HepG2 (cell line): ENCODE measurements around the gene ASIC3. TPM values are rescaled to one million over a fixed set of nuclear protein-coding genes. Genes with fewer than 3 reads are reported as not detected.

Source experiments
- ATAC-seq: fragments of 200-7000 bp; cut with Tn5 transposase; 3 replicates; pipeline ENCODE4 v1.9.1; 2020; ENCODE audit warnings: mild to moderate bottlenecking, moderate library complexity
- BruUV-seq: library from RNA; stranded (reverse); fragments of 400-500 nt; replicated peaks from 2 replicates; lab custom pipeline; 2021; lab: Mats Ljungman, UMichigan
- CTCF ChIA-PET: fragments of 300-600 bp; formaldehyde crosslinking; extraction: SDS; loops from one replicate; lab custom pipeline; 2021; ENCODE audit warnings: low total read pairs, inconsistent platforms, low intra/inter-chr PET ratio; lab: Yijun Ruan, JAX
- POLR2A ChIA-PET: fragments of 350-600 bp; sonication (Branson Sonifier 250); formaldehyde crosslinking; loops from one replicate; lab custom pipeline; 2020; ENCODE audit warnings: antibody characterized with exemption, inconsistent platforms; lab: Yijun Ruan, JAX
- DNase-seq: peaks from one replicate; pipeline ENCODE4 v3.0.0-alpha.2; 2015; ENCODE audit warnings: low spot score
- FAIRE-seq: peaks from 3 replicates; lab custom pipeline; 2011; peaks lifted over from hg19 to GRCh38; lab: Jason Lieb, UNC
- H2AFZ ChIP-seq: one replicate; pipeline ENCODE4 v1.6.1; 2011; ENCODE audit warnings: low read length, inconsistent platforms
- H3K27ac ChIP-seq: fragments of 300-600 bp; 3 replicates; pipeline ENCODE4 v1.8.0; 2011; ENCODE audit warnings: mixed run types, mild to moderate bottlenecking, mixed read lengths, low read length, inconsistent platforms; ENCODE audit not compliant: insufficient read depth; ENCODE audit errors: extremely low read length
- H3K27me3 ChIP-seq, 2 experiments: fragments of 200-600 bp in 1 of 2; 2 replicates in 1 of 2; 3 replicates in 1 of 2; pipeline versions ENCODE4 v1.6.0 to v1.8.0; 2011; ENCODE audit warnings: low read length in 2 of 2, mild to moderate bottlenecking in 2 of 2, moderate library complexity in 2 of 2, inconsistent platforms in 1 of 2; ENCODE audit not compliant: insufficient read depth in 2 of 2, control insufficient read depth in 1 of 2
- H3K36me3 ChIP-seq, 2 experiments: fragments of 200-600 bp in 1 of 2; replicated peaks in 1 of 2; 2 replicates in 1 of 2; 3 replicates in 1 of 2; pipeline versions ENCODE4 v1.5.1 to v1.8.0; 2011; ENCODE audit warnings: low read length in 2 of 2, inconsistent platforms in 1 of 2; ENCODE audit not compliant: insufficient read depth in 2 of 2, control insufficient read depth in 1 of 2
- H3K4me1 ChIP-seq: 2 replicates; pipeline ENCODE4 v1.5.1; 2012; ENCODE audit warnings: low read length, inconsistent platforms; ENCODE audit not compliant: insufficient read depth
- H3K4me2 ChIP-seq: 2 replicates; pipeline ENCODE4 v1.6.0; 2011; ENCODE audit warnings: low read depth, low read length, inconsistent platforms
- H3K4me3 ChIP-seq, 3 experiments: fragments of 200-600 bp in 1 of 3; sonication (generic), shearing (Covaris generic) in 1 of 3; replicated peaks in 1 of 3; 2 replicates each; pipeline ENCODE4 v1.5.1; 2011 to 2016; ENCODE audit warnings: low read length in 3 of 3, inconsistent platforms in 2 of 3, low read depth in 2 of 3, mild to moderate bottlenecking in 2 of 3, control low read depth in 1 of 3, mixed read lengths in 1 of 3; ENCODE audit not compliant: insufficient read depth in 1 of 3
- H3K79me2 ChIP-seq: one replicate; pipeline ENCODE4 v1.6.1; 2011; ENCODE audit warnings: low read length, inconsistent platforms; ENCODE audit not compliant: insufficient read depth
- H3K9ac ChIP-seq: 2 replicates; pipeline ENCODE4 v1.6.0; 2011; ENCODE audit warnings: mild to moderate bottlenecking, low read depth, low read length, inconsistent platforms; ENCODE audit not compliant: insufficient read depth
- H3K9me3 ChIP-seq: 2 replicates; pipeline ENCODE4 v1.5.1; 2012; ENCODE audit warnings: mild to moderate bottlenecking, low read length
- H4K20me1 ChIP-seq: 2 replicates; pipeline ENCODE4 v1.6.0; 2011; ENCODE audit warnings: inconsistent platforms, mild to moderate bottlenecking, low read length, moderate library complexity; ENCODE audit not compliant: insufficient read depth
- IRF2 ChIP-seq: IDR thresholded peaks from 2 replicates; pipeline ENCODE4 v1.6.1; 2018; ENCODE audit warnings: missing genetic modification reagents, missing compliant biosample characterization
- MIXL1 ChIP-seq: IDR thresholded peaks from 2 replicates; pipeline ENCODE4 v1.6.1; 2016
- MTF1 ChIP-seq: sonication (generic); formaldehyde crosslinking; IDR thresholded peaks from 2 replicates; pipeline ENCODE4 v1.5.0; 2020; ENCODE audit warnings: missing genetic modification reagents
- NFAT5 ChIP-seq: sonication (generic); formaldehyde crosslinking; IDR thresholded peaks from 2 replicates; pipeline ENCODE4 v1.4.0; 2020; ENCODE audit warnings: missing genetic modification reagents
- PAWR ChIP-seq: sonication (generic); formaldehyde crosslinking; IDR thresholded peaks from 2 replicates; pipeline ENCODE4 v1.4.0; 2020; ENCODE audit warnings: missing genetic modification reagents, mild to moderate bottlenecking, borderline replicate concordance
- SP1 ChIP-seq, 2 experiments: fragments of 450-650 bp in 1 of 2; sonication (generic) in 1 of 2; formaldehyde crosslinking in 1 of 2; IDR thresholded peaks; 2 replicates each; pipeline versions ENCODE4 v1.4.0 to v1.6.1; 2016 to 2020; ENCODE audit warnings: missing genetic modification reagents in 1 of 2
- SRF ChIP-seq: IDR thresholded peaks from 2 replicates; pipeline ENCODE4 v1.6.1; 2011; ENCODE audit warnings: mild to moderate bottlenecking, low read depth, low read length, moderate library complexity
- STAG1 ChIP-seq: sonication (generic); formaldehyde crosslinking; IDR thresholded peaks from 2 replicates; pipeline ENCODE4 v1.4.0; 2020; ENCODE audit warnings: missing genetic modification reagents
- TBP ChIP-seq: sonication (generic); formaldehyde crosslinking; IDR thresholded peaks from 2 replicates; pipeline ENCODE4 v1.5.0; 2020; ENCODE audit warnings: missing genetic modification reagents
- U2AF1 ChIP-seq: fragments of 200-400 bp; formaldehyde crosslinking; optimal IDR thresholded peaks from 2 replicates; pipeline ENCODE3; 2017; ENCODE audit warnings: mild to moderate bottlenecking, low read depth, low read length
- ZBTB49 ChIP-seq: sonication (generic); formaldehyde crosslinking; IDR thresholded peaks from 2 replicates; pipeline ENCODE4 v1.4.0; 2020; ENCODE audit warnings: missing genetic modification reagents, borderline replicate concordance
- ZNF263 ChIP-seq: sonication (generic); formaldehyde crosslinking; IDR thresholded peaks from 2 replicates; pipeline ENCODE4 v1.4.0; 2020; ENCODE audit warnings: missing genetic modification reagents
- ZNF280B ChIP-seq: sonication (generic); formaldehyde crosslinking; IDR thresholded peaks from 2 replicates; pipeline ENCODE4 v1.5.0; 2020; ENCODE audit warnings: missing genetic modification reagents, mild to moderate bottlenecking, borderline replicate concordance
- ZNF563 ChIP-seq: sonication (generic); formaldehyde crosslinking; IDR thresholded peaks from 2 replicates; pipeline ENCODE4 v1.8.0; 2022; ENCODE audit warnings: mild to moderate bottlenecking, moderate library complexity, missing genetic modification reagents
- ZNF577 ChIP-seq: sonication (generic); formaldehyde crosslinking; IDR thresholded peaks from 2 replicates; pipeline ENCODE4 v1.4.0; 2020; ENCODE audit warnings: mild to moderate bottlenecking, low read depth, missing genetic modification reagents, borderline replicate concordance
- ZNF615 ChIP-seq: sonication (generic); formaldehyde crosslinking; IDR thresholded peaks from 2 replicates; pipeline ENCODE4 v1.5.0; 2020; ENCODE audit warnings: mild to moderate bottlenecking, missing genetic modification reagents, borderline replicate concordance
- ZNF780A ChIP-seq: sonication (generic); formaldehyde crosslinking; IDR thresholded peaks from 2 replicates; pipeline ENCODE4 v1.8.0; 2022; ENCODE audit warnings: mild to moderate bottlenecking, missing genetic modification reagents, moderate library complexity
- WGBS: methylation state at CpG from one replicate; pipeline ENCODE4 v1.1.6; 2017; ENCODE audit warnings: low lambda C conversion rate; 5-methylcytosine and 5-hydroxymethylcytosine counted together
- in situ Hi-C: cut with HindIII; loops from 2 replicates; pipeline ENCODE4 v1.10.0; 2017; ENCODE audit warnings: low pct_unique_long_range_greater_than_20kb; ENCODE audit not compliant: extremely low pct_ligation_motif_present
- intact Hi-C: fragments of 100-400 bp; cut with micrococcal nuclease; formaldehyde crosslinking; loops from one replicate; pipeline ENCODE4 v1.10.0; 2022; ENCODE audit not compliant: unreplicated experiment
- polyA plus RNA-seq, 8 experiments: library from polyadenylated mRNA; depleted of rRNA in 3 of 8; stranded (reverse) in 7 of 8; unstranded in 1 of 8; fragments of >200 nt; fragmentation: Illumina TruSeq in 4 of 8; extraction: Trizol in 4 of 8; gene quantifications; 2 replicates each; pipeline versions ENCODE4 v1.2.1 to v1.2.3, GENCODE V29; 2011 to 2016; ENCODE audit warnings: low read depth in 4 of 8, missing spikeins in 1 of 8, mixed read lengths in 1 of 8; ENCODE audit not compliant: insufficient read depth in 1 of 8
- total RNA-seq, 5 experiments: library from RNA; depleted of rRNA; stranded (reverse); fragments of >200 nt; fragmentation: Illumina TruSeq; extraction: Trizol; gene quantifications; 2 replicates each; pipeline ENCODE4 v1.2.3, GENCODE V29; 2016; ENCODE audit warnings: low read depth in 1 of 5

The ASIC3 gene
- total and polyA plus RNA-seq, 2 of the 13 experiments (the other 11 are each of a cell fraction or from before 2014, with no cell fraction given), result 0.51 TPM; not detected in 1

GRCh38 chr7:151056283-151056665 lies 7.9 kb downstream of the ASIC3 start:
- FAIRE-seq (no peak), ATAC-seq (no peak), DNase-seq (no peak)
- in situ Hi-C loops (no loop called here), intact Hi-C loops (no loop called here)
- ChIA-PET POLR2A (no interaction called here), CTCF (interaction anchor here (0.7 kb wide), 1 partner anchor 28 kb away, joined by 3 read pairs; the partner anchor contains the start of gene ABCB8)
- BruUV-seq, result no TSS peak
- Histone ChIP-seq H3K9me3 (no peaks in the 10 kb centered on the region), H3K36me3 (0 out of 5 replicates have a peak, but pooled peaks cover 0 to 2% of the 10 kb centered on the region in 2 experiments), H3K79me2 (peaks cover 12% of the 10 kb centered on the region), H2AFZ (no peak overlapping the region), H3K4me3 (peak overlapping the region in 1 of 3 experiments; percentile 90; a peak in 1 of 6 replicates), H3K27me3 (no peaks in the 10 kb centered on the region; a peak in 1 of 5 replicates), H3K4me1 (peaks cover 32% of the 10 kb centered on the region), H3K9ac (no peak overlapping the region), H3K27ac (no peak overlapping the region), H4K20me1 (no peaks in the 10 kb centered on the region), H3K4me2 (peak overlapping the region; percentile 99)
- 79% methylated on average over 6 of the region's 6 CpGs for WGBS
- TF ChIP-seq SRF, result no peak
- TF ChIP-seq ZBTB49 (CRISPR knock-in tag), result no peak
- no peak for TF ChIP-seq SP1 (IDR thresholded peaks at IDR 0.05)
- no peak for TF ChIP-seq SP1 (CRISPR knock-in tag; IDR thresholded peaks at IDR 0.05)
- TF ChIP-seq IRF2 (CRISPR knock-in tag), result no peak
- no peak for TF ChIP-seq MTF1 (CRISPR knock-in tag)
- no peak for TF ChIP-seq ZNF263 (CRISPR knock-in tag)
- no peak for TF ChIP-seq ZNF615
- no peak for TF ChIP-seq U2AF1
- no peak for TF ChIP-seq ZNF563 (CRISPR knock-in tag)
- no peak for TF ChIP-seq TBP (CRISPR knock-in tag)
- TF ChIP-seq PAWR (CRISPR knock-in tag), result no peak
- no peak for TF ChIP-seq ZNF780A (CRISPR knock-in tag)
- no peak for TF ChIP-seq ZNF577 (CRISPR knock-in tag)
- no peak for TF ChIP-seq STAG1 (CRISPR knock-in tag)
- no peak for TF ChIP-seq NFAT5 (CRISPR knock-in tag)
- TF ChIP-seq MIXL1 (CRISPR knock-in tag), result no peak
- TF ChIP-seq ZNF280B, result no peak
